Embryonic facial prominence (tissue), 1 donor: ENCODE data around the gene TWNK.
A peak's percentile ranks its signal among the peaks of the same experiment; 100 is the strongest.

Experiments used
- DNase-seq: peaks from one replicate; pipeline ENCODE4 v3.0.0-alpha.2; 2016; ENCODE audit errors: extremely low spot score

Gene TWNK

DNA sequence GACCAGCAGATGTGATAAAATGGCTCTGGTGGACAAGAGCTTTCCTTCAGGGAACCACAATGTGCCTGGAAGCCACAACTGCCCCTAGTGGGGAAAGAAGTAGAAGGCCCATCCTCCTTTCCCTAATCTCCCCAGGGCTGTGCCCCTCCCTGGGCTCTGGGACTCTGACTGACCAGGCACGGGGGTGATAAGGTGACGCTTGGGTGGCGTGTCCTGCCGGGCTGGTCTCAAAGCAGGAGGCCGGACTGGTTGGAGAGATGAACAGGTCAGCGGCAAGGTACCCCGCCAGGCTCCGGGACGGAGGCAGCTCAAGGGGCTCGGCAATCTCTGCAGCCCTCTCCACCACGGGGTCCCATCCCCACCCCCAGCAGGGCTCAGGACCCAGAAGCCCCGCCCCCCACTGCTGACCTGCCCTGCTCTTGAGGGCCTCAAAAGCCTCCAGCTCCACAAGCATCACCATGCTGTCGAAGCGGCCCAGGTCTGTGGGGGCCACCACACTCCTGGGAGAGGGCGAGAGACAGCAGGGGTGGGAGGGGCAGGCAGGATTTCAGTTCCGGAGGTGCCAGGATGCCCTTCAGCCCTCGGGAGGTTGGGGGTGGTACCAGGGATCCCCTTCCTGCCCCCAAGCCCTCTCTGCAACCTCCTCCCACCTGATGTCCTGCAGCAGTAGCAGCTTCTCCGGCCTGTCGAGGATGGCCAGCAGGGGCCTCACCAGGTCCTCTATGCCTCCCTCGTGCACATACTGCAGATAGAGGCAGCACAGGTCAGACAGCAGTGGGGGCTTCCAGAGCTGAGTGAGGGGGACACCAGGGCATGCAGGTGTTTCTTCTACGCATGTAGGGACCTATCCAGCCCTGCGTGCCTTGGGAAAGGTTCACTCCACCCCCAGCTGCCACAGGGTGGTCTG, 24.4 kb downstream of the TWNK start:
- no peak for DNase-seq

GRCh38 chr10:101012525-101013364, 25.4 kb downstream of the TWNK start:
- peak; percentile 53 for DNase-seq

- no peak for DNase-seq
Measured at GRCh38 chr10:101013365-101013825, 26.1 kb downstream of the TWNK start.

DNA sequence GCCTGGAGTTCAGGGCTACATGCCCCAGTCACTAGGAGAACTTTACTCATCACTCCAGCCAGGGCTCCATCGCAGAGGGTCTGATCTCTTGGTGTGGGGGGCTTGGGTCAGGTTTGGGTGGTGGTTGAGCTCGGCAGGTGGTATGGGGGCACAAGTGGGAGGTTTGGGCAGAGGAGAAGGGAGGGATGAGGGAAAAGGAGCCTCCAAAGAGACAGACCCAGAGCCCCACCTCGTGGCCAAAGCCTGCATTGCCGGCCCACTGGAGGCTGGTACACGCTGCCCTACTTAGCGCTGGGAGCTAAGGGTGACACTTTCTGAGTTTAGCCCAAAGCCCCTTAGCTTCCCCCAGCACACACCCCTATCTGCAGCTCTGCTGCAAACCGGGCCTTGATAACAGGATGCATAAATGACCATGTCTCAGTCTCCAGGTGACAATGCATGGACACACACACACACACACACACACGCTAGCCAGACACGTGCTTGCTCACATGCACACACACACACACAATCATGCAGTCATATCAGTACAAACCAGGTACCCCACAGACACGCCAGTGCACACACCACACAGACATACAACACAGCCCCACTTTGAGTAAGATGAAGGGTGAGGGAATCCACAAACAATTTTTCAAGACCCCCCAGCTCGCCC, 27.0 kb downstream of the TWNK start:
- no peak for DNase-seq

GRCh38 chr10:101014966-101015581, 27.7 kb downstream of the TWNK start:
- DNase-seq = no peak

- DNase-seq = no peak
Measured at GRCh38 chr10:101015582-101015973, 28.2 kb downstream of the TWNK start.

DNA sequence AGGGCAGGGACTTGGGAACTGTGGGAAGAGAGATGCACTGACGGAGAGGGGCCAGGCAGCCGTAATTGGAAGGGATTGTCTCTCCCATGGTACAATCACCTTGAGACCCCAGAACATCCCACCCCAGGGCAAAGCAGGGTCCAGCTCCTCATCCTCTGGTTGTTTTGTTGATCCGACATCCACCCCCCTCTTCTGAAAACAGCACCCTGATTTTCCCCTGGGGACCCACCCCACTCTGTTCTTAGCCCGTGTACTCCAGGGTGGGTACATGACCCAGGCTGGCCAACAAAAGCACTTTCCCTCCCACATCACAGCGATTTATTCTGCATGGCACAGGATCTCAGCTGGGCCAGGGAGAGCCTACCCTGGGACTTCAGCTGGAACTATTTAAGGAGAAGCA, 29.5 kb downstream of the TWNK start:
- DNase-seq = no peak

DNA sequence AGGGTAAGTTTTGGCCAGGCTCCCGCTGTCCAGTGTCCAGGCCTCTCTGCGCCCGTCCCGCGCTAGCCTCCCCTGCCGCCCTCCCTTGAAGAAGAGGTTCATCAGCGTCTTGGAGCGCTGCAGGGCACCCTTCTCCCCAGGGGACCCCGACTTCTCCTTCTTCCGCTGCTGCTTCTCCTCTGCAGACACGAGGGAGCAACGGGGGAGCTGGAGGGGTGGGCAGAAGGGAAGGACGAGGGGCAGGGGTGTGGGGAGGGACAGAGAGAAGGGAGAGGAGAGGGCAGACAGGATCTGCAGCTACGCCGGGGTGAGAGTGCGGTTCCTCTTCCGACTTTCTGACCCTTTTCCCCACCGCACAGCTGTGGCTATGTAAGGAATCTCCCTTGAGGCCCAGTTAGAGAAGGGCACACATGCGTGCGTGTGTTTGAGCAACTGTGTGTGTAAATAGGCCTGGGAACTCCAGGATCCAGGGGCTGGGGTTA, 30.8 kb downstream of the TWNK start:
- no peak for DNase-seq

GRCh38 chr10:101018600-101019439, 31.5 kb downstream of the TWNK start:
- DNase-seq = no peak

GRCh38 chr10:101019440-101019703, 32.0 kb downstream of the TWNK start:
- no peak for DNase-seq

GRCh38 chr10:101020427-101021075, 33.2 kb downstream of the TWNK start:
- no peak for DNase-seq

DNA sequence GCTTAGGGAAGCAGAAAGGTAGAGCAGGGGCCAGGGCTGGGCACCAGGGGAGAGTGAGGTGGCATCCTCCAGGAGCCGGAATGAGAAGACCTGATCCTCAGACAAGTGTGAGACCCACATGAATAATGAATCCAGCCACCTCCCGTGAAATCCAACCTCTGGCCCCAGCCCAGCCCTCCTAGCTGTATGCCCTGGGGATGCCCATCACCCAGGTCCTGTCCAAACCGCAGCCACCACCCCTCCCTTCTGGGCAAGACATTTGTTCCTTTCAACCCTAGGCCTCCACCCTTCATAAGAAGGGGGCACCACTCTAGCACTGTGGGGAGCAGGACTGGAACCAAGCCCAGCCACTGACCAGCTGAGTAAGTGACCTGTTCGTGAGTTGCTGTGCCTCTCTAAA, 33.9 kb downstream of the TWNK start:
- DNase-seq = no peak

- DNase-seq = no peak
Measured at GRCh38 chr10:101021692-101022251, 34.4 kb downstream of the TWNK start.

- no peak for DNase-seq
Measured at GRCh38 chr10:101022967-101023705, 35.8 kb downstream of the TWNK start.

DNA sequence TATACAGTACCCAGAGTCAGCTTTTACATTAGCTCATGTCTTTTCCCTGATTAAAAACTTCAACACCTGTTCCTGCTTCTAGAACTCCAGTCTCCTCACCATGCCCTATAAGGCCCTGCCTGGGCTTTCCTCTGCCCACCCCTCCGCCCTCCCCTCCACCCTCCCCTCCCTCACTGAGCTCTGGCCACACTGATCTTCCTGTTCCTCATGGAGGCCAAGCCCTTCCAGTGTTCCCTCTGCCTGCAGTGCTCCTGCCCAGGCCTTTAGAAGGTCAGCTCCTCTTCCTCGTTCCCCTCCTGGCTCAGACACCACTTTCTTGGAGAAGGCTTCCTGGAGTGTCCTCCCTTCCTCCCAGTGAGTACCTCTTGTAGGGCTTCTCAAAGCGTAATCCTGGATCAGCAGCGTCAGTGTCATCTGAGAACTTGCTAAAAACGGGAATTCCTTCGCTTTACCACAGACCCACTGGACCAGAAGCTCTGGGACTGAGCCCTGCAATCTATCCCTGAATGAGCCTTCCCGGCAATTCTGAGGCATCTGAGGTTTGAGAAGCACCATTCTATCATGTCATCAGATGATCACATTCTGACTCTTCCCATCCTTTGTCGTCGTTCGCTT, 39.9 kb downstream of the TWNK start:
- DNase-seq = no peak

- no peak for DNase-seq
Measured at GRCh38 chr10:101028446-101029337, 41.3 kb downstream of the TWNK start.

DNA sequence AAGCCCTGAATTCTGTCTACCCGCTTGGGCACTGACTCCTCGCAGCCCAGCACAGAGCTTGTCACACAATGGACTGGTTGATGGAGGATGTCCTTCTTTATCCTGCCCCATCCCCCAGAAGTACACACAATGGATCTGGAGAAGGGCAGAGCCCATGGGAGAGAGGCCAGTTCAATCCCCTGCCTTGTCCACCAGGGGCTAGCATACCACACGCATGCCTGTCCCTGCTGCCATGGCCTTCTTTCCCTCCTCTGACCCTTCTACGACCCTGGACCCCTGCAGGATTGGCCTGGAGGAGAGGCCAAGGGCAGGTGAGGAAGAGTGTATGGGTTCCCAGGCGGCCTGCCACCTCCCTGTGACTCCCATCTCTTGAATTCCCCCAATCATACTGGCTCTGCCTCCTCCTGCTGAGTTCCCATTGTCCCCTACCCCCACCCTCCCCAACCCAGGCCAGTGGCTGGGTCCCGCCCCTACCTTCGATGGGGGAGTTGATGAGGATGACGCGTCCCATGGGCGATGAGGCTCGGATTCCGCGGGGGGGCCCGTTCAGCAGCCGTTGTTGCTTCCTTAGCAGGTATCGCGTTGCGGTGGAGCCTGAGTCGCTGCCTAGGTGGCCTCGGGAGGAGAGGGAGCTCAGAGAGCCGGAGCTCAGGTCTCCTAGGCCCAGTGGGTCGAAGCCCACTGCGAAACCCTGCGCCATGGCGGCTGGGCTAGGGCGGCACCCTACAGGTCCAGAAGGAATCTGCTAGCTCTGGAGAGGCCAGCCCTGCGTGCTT, 42.4 kb downstream of the TWNK start:
- DNase-seq = no peak
